ENCODE results near the gene RUNX1.

GRCh38 chr21:35005560-35006224 is 43.4 kb downstream of the RUNX1 start:
- TF ChIP-seq HDGF (IDR thresholded peaks at IDR 0.05; ENCODE audit: borderline replicate concordance) = no peak
- TF ChIP-seq FOXM1 (IDR thresholded peaks at IDR 0.05; ENCODE audit: borderline replicate concordance) = no peak
- no peak for TF ChIP-seq FOXA1 (IDR thresholded peaks at IDR 0.05)
- TF ChIP-seq FOXK2 (IDR thresholded peaks at IDR 0.05) = no peak
- TF ChIP-seq SP1 (IDR thresholded peaks at IDR 0.05) = no peak
- TF ChIP-seq ELF4 (IDR thresholded peaks at IDR 0.05) = no peak
- TF ChIP-seq ZNF384 (IDR thresholded peaks at IDR 0.05) = no peak
- no peak for TF ChIP-seq NFRKB (IDR thresholded peaks at IDR 0.05)
- no peak for TF ChIP-seq CTBP1 (IDR thresholded peaks at IDR 0.05; ENCODE audit: borderline replicate concordance)

Data from HEK293T (cell line).